Hepatocyte (in vitro differentiated cells): Measurements from ENCODE around the gene UCK2. TPM values are rescaled to one million over a fixed set of nuclear protein-coding genes. Genes with fewer than 3 reads are reported as not detected.

Source experiments
- DNase-seq: peaks from one replicate; pipeline ENCODE4 v3.0.0-alpha.2; 2016; ENCODE audit warnings: low spot score
- H2AFZ ChIP-seq: fragments of 200-600 bp; sonication (generic); 2 replicates; pipeline ENCODE4 v1.6.0; 2016; ENCODE audit warnings: antibody characterized with exemption, mild to moderate bottlenecking
- H3K27ac ChIP-seq: fragments of 200-600 bp; sonication (generic); 2 replicates; pipeline ENCODE4 v1.5.1; 2016; ENCODE audit warnings: mild to moderate bottlenecking
- H3K27me3 ChIP-seq: fragments of 200-600 bp; sonication (generic); 2 replicates; pipeline ENCODE4 v1.6.1; 2016
- H3K36me3 ChIP-seq: fragments of 200-600 bp; sonication (generic); replicated peaks from 2 replicates; pipeline ENCODE4 v1.5.1; 2016; ENCODE audit warnings: low read depth; ENCODE audit not compliant: insufficient read depth
- H3K4me1 ChIP-seq: fragments of 200-600 bp; sonication (generic); 2 replicates; pipeline ENCODE4 v1.5.1; 2016; ENCODE audit warnings: mild to moderate bottlenecking, moderate library complexity; ENCODE audit not compliant: insufficient read depth
- H3K4me2 ChIP-seq: fragments of 200-600 bp; sonication (generic); 2 replicates; pipeline ENCODE4 v1.6.0; 2016
- H3K4me3 ChIP-seq: fragments of 200-600 bp; sonication (generic); 2 replicates; pipeline ENCODE4 v1.5.1; 2016; ENCODE audit warnings: mild to moderate bottlenecking
- H3K79me2 ChIP-seq: fragments of 200-600 bp; sonication (generic); 2 replicates; pipeline ENCODE4 v1.6.0; 2017; ENCODE audit warnings: mild to moderate bottlenecking
- H3K9me2 ChIP-seq: fragments of 200-600 bp; sonication (generic); replicated peaks from 2 replicates; pipeline ENCODE4 v1.6.0; 2017; ENCODE audit warnings: mild to moderate bottlenecking; ENCODE audit not compliant: insufficient read depth
- H3K9me3 ChIP-seq: fragments of 200-600 bp; sonication (generic); 2 replicates; pipeline ENCODE4 v1.5.1; 2016; ENCODE audit warnings: low read depth, mild to moderate bottlenecking
- H4K20me1 ChIP-seq: fragments of 200-600 bp; sonication (generic); 2 replicates; pipeline ENCODE4 v1.6.0; 2016; ENCODE audit warnings: mild to moderate bottlenecking; ENCODE audit not compliant: insufficient read depth, poor library complexity, severe bottlenecking
- EZH2 ChIP-seq: fragments of 200-600 bp; sonication (generic); IDR thresholded peaks from 2 replicates; pipeline ENCODE4 v1.6.1; 2016; ENCODE audit warnings: antibody characterized with exemption, mild to moderate bottlenecking, borderline replicate concordance
- EZH2phosphoT487 ChIP-seq: fragments of 200-600 bp; sonication (generic); IDR thresholded peaks from one replicate; pipeline ENCODE4 v1.6.1; 2018; ENCODE audit warnings: antibody characterized with exemption, mild to moderate bottlenecking, low read depth, moderate library complexity; ENCODE audit not compliant: unreplicated experiment, severe bottlenecking
- WGBS: methylation state at CpG from one replicate; pipeline ENCODE4 v1.1.6; 2016; ENCODE audit warnings: low lambda C conversion rate; ENCODE audit errors: missing lambda C conversion rate; 5-methylcytosine and 5-hydroxymethylcytosine counted together
- polyA plus RNA-seq: library from polyadenylated mRNA; unstranded; fragments of >200 nt; fragmentation: Nextera tagmentation; extraction: Ambion mirVana; gene quantifications from 2 replicates; pipeline ENCODE4 v1.2.1, GENCODE V29; 2016
- total RNA-seq: library from RNA; depleted of rRNA; stranded (reverse); fragments of >200 nt; gene quantifications from 2 replicates; pipeline ENCODE4 v1.2.3, GENCODE V29; 2014
- TF ChIP-seq, protein P1 (sequence below): fragments of 200-600 bp; sonication (generic); IDR thresholded peaks from 2 replicates; pipeline ENCODE4 v1.5.1; 2016; ENCODE audit warnings: antibody characterized with exemption, mild to moderate bottlenecking; ENCODE audit not compliant: poor library complexity

The UCK2 gene
- total and polyA plus RNA-seq, 2 experiments from 2014 or later, result 20.9 to 22.2 TPM

DNA sequence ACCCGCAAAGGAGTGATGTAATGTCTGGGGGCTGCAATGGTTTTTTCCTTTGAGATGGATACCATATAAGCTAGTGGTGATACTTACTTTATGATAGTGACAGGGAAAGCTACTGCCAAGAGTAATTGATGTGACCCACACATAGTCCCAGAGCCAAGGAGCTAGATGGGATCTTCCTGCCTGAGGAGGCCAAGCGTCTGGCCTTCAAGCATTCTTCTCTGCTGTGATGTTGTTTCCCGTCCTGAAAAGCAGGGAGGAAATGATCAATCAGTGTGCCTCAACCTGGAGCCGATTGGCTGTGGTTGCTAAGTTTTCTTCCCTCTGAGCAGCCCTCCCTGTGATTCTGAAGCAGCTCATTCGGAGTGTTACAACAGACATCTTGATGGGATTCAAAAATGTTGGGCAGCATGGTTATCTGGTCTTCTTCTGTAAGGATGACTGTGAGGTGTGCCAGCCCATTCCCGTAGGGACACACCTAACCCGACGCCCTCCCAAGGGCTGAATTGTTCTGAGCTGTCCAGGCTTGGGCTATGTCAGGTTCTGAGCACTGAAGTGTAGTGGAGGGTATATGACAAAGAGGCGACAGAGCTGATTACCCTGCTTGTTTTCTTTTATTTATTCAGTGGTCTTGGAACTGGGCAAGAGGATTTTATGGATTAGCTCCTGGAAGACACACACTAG, 56.7 kb downstream of the UCK2 start:
- Histone ChIP-seq H3K27ac (peak overlapping the region; percentile 21), H3K79me2 (peaks cover 81% of the 10 kb centered on the region), H3K4me2 (no peak overlapping the region), H3K9me3 (no peaks in the 10 kb centered on the region), H3K27me3 (no peaks in the 10 kb centered on the region), H2AFZ (no peak overlapping the region), H3K36me3 (no peaks in the 10 kb centered on the region), H4K20me1 (no peaks in the 10 kb centered on the region), H3K9me2 (no peaks in the 10 kb centered on the region), H3K4me1 (peaks cover 4% of the 10 kb centered on the region), H3K4me3 (no peak overlapping the region)
- DNase-seq, result no peak
- TF ChIP-seq EZH2 (no peak), EZH2phosphoT487 (no peak)
- TF ChIP-seq, protein P1, sequence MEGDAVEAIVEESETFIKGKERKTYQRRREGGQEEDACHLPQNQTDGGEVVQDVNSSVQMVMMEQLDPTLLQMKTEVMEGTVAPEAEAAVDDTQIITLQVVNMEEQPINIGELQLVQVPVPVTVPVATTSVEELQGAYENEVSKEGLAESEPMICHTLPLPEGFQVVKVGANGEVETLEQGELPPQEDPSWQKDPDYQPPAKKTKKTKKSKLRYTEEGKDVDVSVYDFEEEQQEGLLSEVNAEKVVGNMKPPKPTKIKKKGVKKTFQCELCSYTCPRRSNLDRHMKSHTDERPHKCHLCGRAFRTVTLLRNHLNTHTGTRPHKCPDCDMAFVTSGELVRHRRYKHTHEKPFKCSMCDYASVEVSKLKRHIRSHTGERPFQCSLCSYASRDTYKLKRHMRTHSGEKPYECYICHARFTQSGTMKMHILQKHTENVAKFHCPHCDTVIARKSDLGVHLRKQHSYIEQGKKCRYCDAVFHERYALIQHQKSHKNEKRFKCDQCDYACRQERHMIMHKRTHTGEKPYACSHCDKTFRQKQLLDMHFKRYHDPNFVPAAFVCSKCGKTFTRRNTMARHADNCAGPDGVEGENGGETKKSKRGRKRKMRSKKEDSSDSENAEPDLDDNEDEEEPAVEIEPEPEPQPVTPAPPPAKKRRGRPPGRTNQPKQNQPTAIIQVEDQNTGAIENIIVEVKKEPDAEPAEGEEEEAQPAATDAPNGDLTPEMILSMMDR, result no peak
- 77% methylated on average over 9 of the region's 9 CpGs for WGBS

DNA sequence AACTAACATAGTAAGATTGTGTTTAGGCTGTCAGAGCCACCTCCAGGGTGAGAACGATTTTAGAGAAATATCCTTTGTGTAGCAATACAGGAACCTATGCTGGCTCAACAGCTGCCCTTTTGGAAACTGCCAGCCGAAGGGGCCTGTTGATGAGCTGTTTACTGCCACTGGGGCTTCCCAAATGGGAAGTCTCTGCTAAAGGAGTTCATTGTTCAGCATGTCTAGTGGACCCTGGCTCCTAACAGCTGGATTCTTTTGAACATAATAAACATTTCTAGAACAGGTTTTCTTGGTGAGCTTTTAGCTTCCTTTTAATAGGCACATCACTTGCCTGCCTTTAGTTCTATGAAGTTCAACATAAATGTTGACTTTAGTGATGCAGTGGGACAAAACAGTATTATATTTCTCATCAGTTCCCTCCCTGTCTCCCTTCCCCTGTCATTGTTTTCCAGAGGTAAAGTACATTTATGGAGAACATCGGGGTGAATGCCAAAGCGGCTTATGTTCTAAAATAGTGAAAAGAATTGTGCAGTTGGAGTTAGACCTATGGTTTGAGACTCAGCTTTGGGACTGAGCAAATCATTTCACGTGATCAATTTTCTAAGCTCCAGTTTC, 57.4 kb downstream of the UCK2 start:
- WGBS, result 74% methylated on average over 5 of the region's 5 CpGs

DNA sequence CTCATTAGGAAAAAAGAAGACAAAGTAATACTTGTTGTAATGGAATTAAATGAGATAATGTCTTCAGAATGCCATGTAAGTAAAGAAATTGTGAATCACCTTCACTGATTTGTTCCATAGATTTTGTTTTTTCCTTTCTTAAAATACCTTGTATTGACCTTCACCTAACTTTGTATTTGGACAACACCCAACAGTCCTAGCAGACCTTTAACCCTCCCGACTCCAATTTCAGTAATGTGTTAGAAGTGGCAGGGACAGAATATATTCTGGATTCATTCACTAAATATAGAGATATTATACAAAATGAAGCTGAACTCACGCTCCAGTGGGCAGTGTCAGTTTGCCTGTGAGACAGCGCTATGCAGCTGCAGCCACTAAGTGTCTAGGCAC, 57.9 kb downstream of the UCK2 start:
- Histone ChIP-seq H3K4me2 (no peak overlapping the region), H3K4me1 (peaks cover 4% of the 10 kb centered on the region)

More for the DNA sequence above, 57.4 kb downstream of the UCK2 start:
- peaks cover 4% of the 10 kb centered on the region for H3K4me1 ChIP-seq
- no peaks in the 10 kb centered on the region for H3K9me3 ChIP-seq
- no peaks in the 10 kb centered on the region for H4K20me1 ChIP-seq
- no peaks in the 10 kb centered on the region for H3K27me3 ChIP-seq
- no peak for DNase-seq
- H3K9me2 ChIP-seq, result no peaks in the 10 kb centered on the region
- peaks cover 76% of the 10 kb centered on the region for H3K79me2 ChIP-seq
- no peak overlapping the region for H3K4me2 ChIP-seq
- no peak overlapping the region for H2AFZ ChIP-seq
- no peak overlapping the region for H3K4me3 ChIP-seq
- no peak for TF ChIP-seq EZH2
- no peak for TF ChIP-seq EZH2phosphoT487
- TF ChIP-seq, protein P1, result no peak
- H3K36me3 ChIP-seq, result no peaks in the 10 kb centered on the region
- peak overlapping the region; percentile 21 for H3K27ac ChIP-seq

More for the DNA sequence above, 57.9 kb downstream of the UCK2 start:
- Histone ChIP-seq H3K79me2 (peaks cover 74% of the 10 kb centered on the region), H3K4me3 (no peak overlapping the region), H4K20me1 (no peaks in the 10 kb centered on the region), H3K9me2 (no peaks in the 10 kb centered on the region), H3K27ac (peak overlapping the region; percentile 21), H3K9me3 (no peaks in the 10 kb centered on the region), H3K27me3 (no peaks in the 10 kb centered on the region), H3K36me3 (no peaks in the 10 kb centered on the region), H2AFZ (no peak overlapping the region)
- no peak for TF ChIP-seq EZH2
- no peak for TF ChIP-seq EZH2phosphoT487
- TF ChIP-seq, protein P1, result no peak
- WGBS, result 90% methylated on average over 3 of the region's 3 CpGs
- no peak for DNase-seq
